Measurements from ENCODE around the gene TMEM253.

GRCh38 chr14:21057803-21058675 lies 42.8 kb upstream of the TMEM253 start, which contains the start of gene RNASE8:
- TF ChIP-seq CTCF (conservative IDR thresholded peaks at IDR 0.05 in 1 of 2, IDR thresholded peaks at IDR 0.05 in 1 of 2; ENCODE audit: low read depth in 1 of 2, low read length in 2 of 2) (peak in 1 of 2 donors; percentile 2), EZH2 (IDR thresholded peaks at IDR 0.05; ENCODE audit: low read length, missing control alignments) (no peak)
